Omental fat pad (tissue), 4 donors: ENCODE results near the gene ASAP2. TPM values are rescaled to one million over a fixed set of nuclear protein-coding genes. Genes with fewer than 3 reads are reported as not detected.

Experiments
- ATAC-seq: fragments of 150-250 bp; one replicate; pipeline ENCODE4 v1.9.1; 2016; ENCODE audit warnings: mild to moderate bottlenecking, moderate library complexity; ENCODE audit not compliant: low FRiP score
- DNase-seq: peaks from one replicate; pipeline ENCODE4 v3.0.0-alpha.2; 2019; ENCODE audit warnings: low spot score
- total RNA-seq, 4 donors: library from RNA; depleted of rRNA; stranded (reverse); fragments of >200 nt; gene quantifications; one replicate each; pipeline ENCODE4 v1.1.0, GENCODE V29; 2016
- TF ChIP-seq, protein P1 (sequence below), 3 donors: fragments of 450-650 bp; IDR thresholded peaks; one replicate each; pipeline ENCODE4 v1.5.1; 2016 to 2017; ENCODE audit warnings: antibody characterized with exemption in 3 of 3, mild to moderate bottlenecking in 3 of 3, moderate library complexity in 2 of 3

ASAP2 gene
- total RNA-seq, 4 donors from 2014 or later = 16.8 to 57.4 (median 22.8) TPM

DNA sequence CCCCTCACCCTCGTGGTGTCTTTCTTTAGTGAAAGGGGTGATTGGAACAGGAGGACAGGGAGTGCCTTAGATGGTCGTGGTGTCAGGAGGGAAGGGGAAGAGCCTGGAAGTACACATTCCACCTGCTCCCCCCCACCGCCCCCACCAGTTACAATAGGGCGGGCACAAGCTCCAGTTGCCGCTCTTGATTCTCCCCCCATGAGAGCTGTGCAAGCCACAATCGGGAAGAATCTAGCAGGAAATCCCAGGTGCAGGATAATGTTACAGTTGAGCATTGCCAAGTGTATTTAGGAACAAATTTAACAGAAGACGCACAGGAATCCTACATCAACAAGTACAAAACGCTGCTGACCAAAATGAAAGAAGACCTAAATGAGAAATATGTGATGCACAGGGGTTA is 73.6 kb downstream of the ASAP2 start:
- TF ChIP-seq, protein P1, sequence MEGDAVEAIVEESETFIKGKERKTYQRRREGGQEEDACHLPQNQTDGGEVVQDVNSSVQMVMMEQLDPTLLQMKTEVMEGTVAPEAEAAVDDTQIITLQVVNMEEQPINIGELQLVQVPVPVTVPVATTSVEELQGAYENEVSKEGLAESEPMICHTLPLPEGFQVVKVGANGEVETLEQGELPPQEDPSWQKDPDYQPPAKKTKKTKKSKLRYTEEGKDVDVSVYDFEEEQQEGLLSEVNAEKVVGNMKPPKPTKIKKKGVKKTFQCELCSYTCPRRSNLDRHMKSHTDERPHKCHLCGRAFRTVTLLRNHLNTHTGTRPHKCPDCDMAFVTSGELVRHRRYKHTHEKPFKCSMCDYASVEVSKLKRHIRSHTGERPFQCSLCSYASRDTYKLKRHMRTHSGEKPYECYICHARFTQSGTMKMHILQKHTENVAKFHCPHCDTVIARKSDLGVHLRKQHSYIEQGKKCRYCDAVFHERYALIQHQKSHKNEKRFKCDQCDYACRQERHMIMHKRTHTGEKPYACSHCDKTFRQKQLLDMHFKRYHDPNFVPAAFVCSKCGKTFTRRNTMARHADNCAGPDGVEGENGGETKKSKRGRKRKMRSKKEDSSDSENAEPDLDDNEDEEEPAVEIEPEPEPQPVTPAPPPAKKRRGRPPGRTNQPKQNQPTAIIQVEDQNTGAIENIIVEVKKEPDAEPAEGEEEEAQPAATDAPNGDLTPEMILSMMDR (IDR thresholded peaks at IDR 0.05) = no peak
- DNase-seq (no peak), ATAC-seq (no peak)

DNA sequence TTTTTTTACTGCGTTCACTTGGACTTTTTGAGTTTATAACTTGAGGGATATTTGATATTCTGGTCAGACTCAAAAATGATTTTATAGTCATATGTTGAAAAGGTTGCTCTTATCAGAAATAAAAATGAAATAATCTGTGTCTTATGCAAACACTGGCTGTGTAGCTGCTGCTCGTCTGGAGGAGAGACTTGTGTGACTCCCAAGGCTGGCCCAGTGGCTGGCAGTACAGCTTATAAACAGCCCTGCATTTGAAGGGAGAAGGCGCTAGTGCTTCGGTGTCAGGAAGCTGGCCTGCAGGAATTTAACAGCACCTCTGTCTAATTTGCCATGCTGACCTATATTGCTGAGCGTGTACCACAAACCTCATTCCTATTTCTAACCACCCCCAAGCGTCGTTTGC is 74.5 kb downstream of the ASAP2 start:
- TF ChIP-seq, protein P1 (IDR thresholded peaks at IDR 0.05) = no peak
- DNase-seq (no peak), ATAC-seq (no peak)

DNA sequence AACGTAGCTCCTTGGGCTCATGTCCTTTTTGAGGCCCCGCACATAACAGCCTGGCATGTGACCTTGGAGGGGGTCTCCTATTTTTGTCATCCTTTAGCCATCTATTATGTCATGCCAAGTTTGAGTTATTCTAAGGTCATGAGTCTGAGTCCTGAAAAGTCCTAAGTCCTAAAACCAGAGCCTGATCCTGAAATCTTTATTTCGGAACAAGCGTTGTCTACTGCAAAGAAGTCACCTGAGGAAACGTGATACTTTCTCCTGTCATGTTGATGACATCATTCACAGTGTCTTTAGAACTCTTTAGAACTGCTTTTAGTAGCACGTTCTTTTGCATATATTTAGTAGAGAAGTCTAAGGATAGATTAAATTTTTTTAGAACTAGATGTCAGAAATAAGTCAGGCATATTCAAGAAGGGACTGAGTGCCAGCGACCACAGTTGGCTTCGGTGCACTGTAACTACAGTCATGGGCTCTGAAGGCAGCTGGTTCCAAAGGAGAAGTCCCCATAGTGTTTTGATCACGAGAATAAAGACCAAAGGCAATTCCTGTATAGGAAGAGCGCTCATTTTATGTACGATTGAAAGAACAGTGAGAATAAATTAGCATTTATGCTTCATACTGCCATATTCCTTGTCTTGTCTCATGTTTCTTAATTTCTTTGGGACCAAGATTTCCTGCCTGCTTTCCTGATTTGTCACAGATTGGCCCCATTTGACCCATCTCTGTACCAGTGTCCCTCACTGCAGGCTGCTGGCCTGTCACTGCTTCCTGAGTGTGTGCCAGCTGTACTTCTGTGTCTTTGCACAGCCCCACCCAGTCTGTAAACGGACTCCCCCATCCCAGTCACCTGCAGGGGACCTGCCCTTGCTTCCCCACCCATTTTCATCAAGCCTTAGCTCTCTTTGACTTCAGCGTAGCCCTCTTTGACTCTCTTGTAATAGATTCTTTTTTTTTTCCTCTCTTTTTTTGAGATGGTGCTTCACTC is 75.8 kb downstream of the ASAP2 start:
- ATAC-seq (no peak), DNase-seq (no peak)
- TF ChIP-seq, protein P1 (IDR thresholded peaks at IDR 0.05) = no peak

DNA sequence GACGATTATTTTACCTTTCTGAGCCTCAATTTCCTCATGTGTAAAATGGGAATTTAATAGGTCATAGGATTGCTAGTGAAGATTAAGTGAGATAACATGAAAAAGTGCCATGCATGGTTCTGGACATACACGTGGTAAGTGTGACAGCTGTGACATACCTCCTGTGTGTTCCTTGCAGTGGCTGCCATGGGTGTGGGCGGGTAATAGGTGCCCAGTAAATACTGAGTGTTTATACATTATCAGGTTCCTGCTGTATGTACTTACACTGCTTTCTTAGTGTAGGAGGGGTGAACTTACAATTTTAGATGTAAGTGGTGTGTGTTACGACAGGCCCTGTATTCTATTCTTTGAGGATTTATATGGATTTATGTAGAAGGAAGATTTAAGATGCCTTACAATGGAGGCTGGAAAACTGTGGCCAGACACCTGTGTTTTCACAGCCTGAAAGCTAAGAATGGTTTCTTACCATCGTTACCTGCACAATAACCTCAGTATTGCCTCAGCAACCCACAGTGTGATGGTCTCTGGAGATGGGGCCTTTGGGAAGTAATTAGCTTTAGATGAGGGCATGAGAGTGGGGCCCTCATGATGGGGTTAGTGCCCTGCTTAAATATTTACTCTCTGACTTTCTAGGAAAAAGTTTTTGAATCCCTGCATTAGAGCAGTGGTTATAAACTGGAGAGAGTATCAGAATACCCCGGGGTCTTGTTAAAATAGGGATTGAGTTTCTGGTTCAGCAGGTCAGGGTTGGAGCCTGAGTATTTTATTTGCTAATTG is 78.1 kb downstream of the ASAP2 start:
- TF ChIP-seq, protein P1 (IDR thresholded peaks at IDR 0.05) = no peak
- ATAC-seq (no peak), DNase-seq (no peak)

DNA sequence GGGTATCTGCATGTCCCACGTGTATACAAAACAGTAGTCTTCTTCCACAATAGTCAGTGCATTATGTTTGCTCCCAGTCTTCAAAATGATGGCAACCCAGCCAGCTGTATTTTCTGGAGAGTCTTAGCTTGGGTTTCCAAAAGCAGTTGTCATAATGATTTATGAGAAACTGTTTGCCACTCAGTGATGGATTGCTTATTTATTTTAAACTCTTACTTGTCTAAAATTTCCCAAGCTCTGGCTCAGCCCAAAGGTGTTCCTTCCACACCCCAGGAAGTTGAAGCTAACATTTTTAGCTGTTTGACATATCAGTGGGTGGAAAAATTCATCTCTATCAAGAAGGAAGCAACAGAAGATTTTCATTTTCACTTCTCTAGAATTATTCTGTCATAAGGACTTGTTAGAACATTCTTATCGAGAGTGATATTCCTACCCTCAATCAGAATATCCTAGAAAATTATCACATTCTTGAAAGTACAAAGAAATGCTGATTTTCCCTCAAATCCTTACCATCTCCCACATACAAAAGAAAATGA is 78.8 kb downstream of the ASAP2 start:
- TF ChIP-seq, protein P1 (IDR thresholded peaks at IDR 0.05) = no peak
- DNase-seq (no peak), ATAC-seq (no peak)

DNA sequence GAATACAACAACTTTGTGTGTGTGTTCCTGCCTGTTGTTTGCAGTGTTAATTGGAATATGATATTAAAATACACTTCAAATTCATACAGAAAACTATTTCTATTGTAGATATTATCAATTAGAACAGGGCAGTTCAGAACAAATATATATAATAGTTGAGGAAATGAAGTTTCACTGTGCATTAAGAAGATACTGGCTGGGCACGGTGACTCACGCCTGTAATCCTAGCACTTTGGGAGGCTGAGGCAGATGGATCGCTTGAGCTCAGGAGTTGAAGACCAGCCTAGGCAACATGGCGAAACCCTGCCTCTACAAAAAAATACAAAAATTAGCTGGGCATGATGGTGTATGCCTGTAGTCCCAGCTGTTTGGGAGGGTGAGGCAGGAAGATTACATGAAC is 79.3 kb downstream of the ASAP2 start:
- ATAC-seq (no peak), DNase-seq (no peak)
- TF ChIP-seq, protein P1 (IDR thresholded peaks at IDR 0.05) = no peak
